Liver (tissue), 9 donors: ENCODE data around the gene NIPAL3. TPM values are rescaled to one million over a fixed set of nuclear protein-coding genes. Genes with fewer than 3 reads are reported as not detected.

Experiments used
- DNase-seq: peaks from one replicate; pipeline ENCODE4 v3.0.0-alpha.2; 2017; ENCODE audit warnings: low spot score
- H3K27ac ChIP-seq, 2 donors: one replicate each; pipeline ENCODE4 v1.7.0; 2013; ENCODE audit warnings: inconsistent platforms in 2 of 2, low read length in 2 of 2, control low read depth in 1 of 2, low read depth in 1 of 2, mild to moderate bottlenecking in 1 of 2
- H3K27me3 ChIP-seq, 4 donors: one replicate each; pipeline versions ENCODE4 v1.6.1 to v1.7.0; 2013; ENCODE audit warnings: low read length in 3 of 4, inconsistent platforms in 1 of 4, mild to moderate bottlenecking in 1 of 4, moderate library complexity in 1 of 4; ENCODE audit not compliant: control insufficient read depth in 4 of 4, insufficient read depth in 4 of 4
- H3K36me3 ChIP-seq, 4 donors: one replicate each; pipeline versions ENCODE4 v1.6.1 to v1.7.0; 2013; ENCODE audit warnings: low read length in 3 of 4, mild to moderate bottlenecking in 3 of 4, low read depth in 1 of 4, moderate library complexity in 1 of 4; ENCODE audit not compliant: control insufficient read depth in 4 of 4, insufficient read depth in 3 of 4
- H3K4me1 ChIP-seq, 4 donors: one replicate each; pipeline versions ENCODE4 v1.6.1 to v1.7.0; 2013; ENCODE audit warnings: low read length in 3 of 4, mild to moderate bottlenecking in 3 of 4, moderate library complexity in 1 of 4; ENCODE audit not compliant: control insufficient read depth in 4 of 4, insufficient read depth in 4 of 4
- H3K4me3 ChIP-seq, 3 donors: one replicate each; pipeline versions ENCODE4 v1.6.1 to v1.7.0; 2013; ENCODE audit warnings: low read length in 3 of 3, control low read depth in 1 of 3, low read depth in 1 of 3, mild to moderate bottlenecking in 1 of 3
- H3K9ac ChIP-seq, 2 donors: one replicate each; pipeline ENCODE4 v1.7.0; 2013; ENCODE audit warnings: low read length in 2 of 2, mild to moderate bottlenecking in 2 of 2, moderate library complexity in 2 of 2, control low read depth in 1 of 2, low read depth in 1 of 2
- H3K9me3 ChIP-seq, 4 donors: one replicate each; pipeline versions ENCODE4 v1.6.1 to v1.7.0; 2013; ENCODE audit warnings: low read length in 3 of 4; ENCODE audit not compliant: control insufficient read depth in 4 of 4
- CTCF ChIP-seq: fragments of 150-350 bp; IDR thresholded peaks from 2 replicates; pipeline ENCODE4 v1.5.1; 2017; ENCODE audit warnings: improper control_type of control experiment, low read depth, low read length; ENCODE audit not compliant: missing input control
- EGR1 ChIP-seq, 2 donors: IDR thresholded peaks; 2 replicates each; pipeline ENCODE4 v1.6.1; 2016 to 2018; ENCODE audit warnings: antibody characterized with exemption in 2 of 2, low read depth in 2 of 2
- FOXA1 ChIP-seq: IDR thresholded peaks from 2 replicates; pipeline ENCODE4 v1.6.1; 2016; ENCODE audit warnings: antibody characterized with exemption
- GABPA ChIP-seq, 2 donors: IDR thresholded peaks in 1 of 2; conservative IDR thresholded peaks in 1 of 2; 2 replicates each; pipeline ENCODE4 v1.6.1; 2016; ENCODE audit warnings: antibody characterized with exemption in 2 of 2, mild to moderate bottlenecking in 1 of 2, moderate library complexity in 1 of 2
- HNF4A ChIP-seq, 2 donors: conservative IDR thresholded peaks; 2 replicates each; pipeline ENCODE4 v1.6.1; 2016; ENCODE audit warnings: antibody characterized with exemption in 2 of 2, mild to moderate bottlenecking in 2 of 2
- HNF4G ChIP-seq: IDR thresholded peaks from 2 replicates; pipeline ENCODE4 v1.6.1; 2016; ENCODE audit warnings: antibody characterized with exemption
- JUND ChIP-seq, 2 donors: IDR thresholded peaks; 2 replicates each; pipeline ENCODE4 v1.6.1; 2016; ENCODE audit warnings: antibody characterized with exemption in 2 of 2
- RAD21 ChIP-seq, 2 donors: IDR thresholded peaks; 2 replicates each; pipeline ENCODE4 v1.6.1; 2016; ENCODE audit warnings: antibody characterized with exemption in 2 of 2, mild to moderate bottlenecking in 2 of 2
- RXRA ChIP-seq, 2 donors: IDR thresholded peaks; 2 replicates each; pipeline ENCODE4 v1.6.1; 2017 to 2018; ENCODE audit warnings: antibody characterized with exemption in 2 of 2, mild to moderate bottlenecking in 1 of 2
- SP1 ChIP-seq: IDR thresholded peaks from 2 replicates; pipeline ENCODE4 v1.6.1; 2018; ENCODE audit warnings: antibody characterized with exemption, mild to moderate bottlenecking
- YY1 ChIP-seq: IDR thresholded peaks from 2 replicates; pipeline ENCODE4 v1.6.1; 2016; ENCODE audit warnings: antibody characterized with exemption, mild to moderate bottlenecking
- ZBTB33 ChIP-seq: IDR thresholded peaks from 2 replicates; pipeline ENCODE4 v1.6.1; 2016; ENCODE audit warnings: antibody characterized with exemption
- WGBS: extraction: QIAGEN DNeasy Blood & Tissue Kit; methylation state at CpG from one replicate; pipeline ENCODE4 v1.1.7; 2013; 5-methylcytosine and 5-hydroxymethylcytosine counted together
- polyA plus RNA-seq, 2 donors: library from polyadenylated mRNA; stranded (reverse) in 1 of 2; unstranded in 1 of 2; fragments of 200-250 nt in 1 of 2; fragments of >200 nt in 1 of 2; fragmentation: Nextera tagmentation in 1 of 2; extraction: Ambion mirVana in 1 of 2; gene quantifications; one replicate each; pipeline versions ENCODE4 v1.2.1 to v1.2.3, GENCODE V29; 2013 to 2015
- total RNA-seq, 2 donors: library from RNA; depleted of rRNA; stranded (reverse); fragments of >200 nt; gene quantifications; one replicate each; pipeline ENCODE4 v1.2.3, GENCODE V29; 2014
- TF ChIP-seq, protein P1 (sequence below): IDR thresholded peaks from 2 replicates; pipeline ENCODE4 v1.6.1; 2016; ENCODE audit warnings: antibody characterized with exemption
- TF ChIP-seq, protein P2 (sequence below): IDR thresholded peaks from 2 replicates; pipeline ENCODE4 v1.6.1; 2016; ENCODE audit warnings: antibody characterized with exemption, mild to moderate bottlenecking
- donor health status: healthy.
- donor health status: healthy.
- donor health status: healthy.
- donor health status: healthy.
- donor health status: healthy.

Gene NIPAL3
- total and polyA plus RNA-seq, 4 donors, result 3.0 to 12.0 (median 6.0) TPM

GRCh38 chr1:24391882-24392603 lies 23.6 kb upstream of the NIPAL3 start:
- DNase-seq, result peak; percentile 62

GRCh38 chr1:24392604-24392946 lies 23.0 kb upstream of the NIPAL3 start:
- no peak for DNase-seq
- no peak overlapping the region for H3K4me3 ChIP-seq
- H3K27me3 ChIP-seq, result no peaks in the 10 kb centered on the region
- H3K27ac ChIP-seq, result no peak overlapping the region
- no peaks in the 10 kb centered on the region for H3K9me3 ChIP-seq
- peaks cover 2 to 34% (median 32%) of the 10 kb centered on the region in 4 donors for H3K4me1 ChIP-seq
- 87% methylated on average over 4 of the region's 4 CpGs for WGBS
- no peak for TF ChIP-seq EGR1 (IDR thresholded peaks at IDR 0.05; ENCODE audit: low read depth in 2 of 2)
- TF ChIP-seq, protein P1, sequence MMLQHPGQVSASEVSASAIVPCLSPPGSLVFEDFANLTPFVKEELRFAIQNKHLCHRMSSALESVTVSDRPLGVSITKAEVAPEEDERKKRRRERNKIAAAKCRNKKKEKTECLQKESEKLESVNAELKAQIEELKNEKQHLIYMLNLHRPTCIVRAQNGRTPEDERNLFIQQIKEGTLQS, result no peak
- TF ChIP-seq YY1, result no peak
- TF ChIP-seq RXRA (IDR thresholded peaks at IDR 0.05), result no peak
- no peak for TF ChIP-seq ZBTB33
- no peak for TF ChIP-seq GABPA (IDR thresholded peaks at IDR 0.05 in 1 of 2, conservative IDR thresholded peaks at IDR 0.05 in 1 of 2)
- no peak for TF ChIP-seq JUND (IDR thresholded peaks at IDR 0.05)
- no peak for TF ChIP-seq HNF4A (conservative IDR thresholded peaks at IDR 0.05)
- no peak overlapping the region for H3K9ac ChIP-seq
- no peaks in the 10 kb centered on the region for H3K36me3 ChIP-seq

More at GRCh38 chr1:24391882-24392603, 23.6 kb upstream of the NIPAL3 start:
- H3K9me3 ChIP-seq, result no peaks in the 10 kb centered on the region
- TF ChIP-seq RAD21 (IDR thresholded peaks at IDR 0.05), result peak; percentile 92 to 93
- peak; percentile 19 for TF ChIP-seq HNF4G
- peak; percentile 9 to 37 for TF ChIP-seq RXRA (IDR thresholded peaks at IDR 0.05)
- peak; percentile 78 to 80 for TF ChIP-seq HNF4A (conservative IDR thresholded peaks at IDR 0.05)
- peak; percentile 69 for TF ChIP-seq YY1
- peak; percentile 45 for TF ChIP-seq SP1
- TF ChIP-seq, protein P2, sequence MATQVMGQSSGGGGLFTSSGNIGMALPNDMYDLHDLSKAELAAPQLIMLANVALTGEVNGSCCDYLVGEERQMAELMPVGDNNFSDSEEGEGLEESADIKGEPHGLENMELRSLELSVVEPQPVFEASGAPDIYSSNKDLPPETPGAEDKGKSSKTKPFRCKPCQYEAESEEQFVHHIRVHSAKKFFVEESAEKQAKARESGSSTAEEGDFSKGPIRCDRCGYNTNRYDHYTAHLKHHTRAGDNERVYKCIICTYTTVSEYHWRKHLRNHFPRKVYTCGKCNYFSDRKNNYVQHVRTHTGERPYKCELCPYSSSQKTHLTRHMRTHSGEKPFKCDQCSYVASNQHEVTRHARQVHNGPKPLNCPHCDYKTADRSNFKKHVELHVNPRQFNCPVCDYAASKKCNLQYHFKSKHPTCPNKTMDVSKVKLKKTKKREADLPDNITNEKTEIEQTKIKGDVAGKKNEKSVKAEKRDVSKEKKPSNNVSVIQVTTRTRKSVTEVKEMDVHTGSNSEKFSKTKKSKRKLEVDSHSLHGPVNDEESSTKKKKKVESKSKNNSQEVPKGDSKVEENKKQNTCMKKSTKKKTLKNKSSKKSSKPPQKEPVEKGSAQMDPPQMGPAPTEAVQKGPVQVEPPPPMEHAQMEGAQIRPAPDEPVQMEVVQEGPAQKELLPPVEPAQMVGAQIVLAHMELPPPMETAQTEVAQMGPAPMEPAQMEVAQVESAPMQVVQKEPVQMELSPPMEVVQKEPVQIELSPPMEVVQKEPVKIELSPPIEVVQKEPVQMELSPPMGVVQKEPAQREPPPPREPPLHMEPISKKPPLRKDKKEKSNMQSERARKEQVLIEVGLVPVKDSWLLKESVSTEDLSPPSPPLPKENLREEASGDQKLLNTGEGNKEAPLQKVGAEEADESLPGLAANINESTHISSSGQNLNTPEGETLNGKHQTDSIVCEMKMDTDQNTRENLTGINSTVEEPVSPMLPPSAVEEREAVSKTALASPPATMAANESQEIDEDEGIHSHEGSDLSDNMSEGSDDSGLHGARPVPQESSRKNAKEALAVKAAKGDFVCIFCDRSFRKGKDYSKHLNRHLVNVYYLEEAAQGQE, result no peak
- peak; percentile 80 for TF ChIP-seq CTCF
- TF ChIP-seq FOXA1, result no peak
- H3K9ac ChIP-seq, result peak overlapping the region in 1 of 2 donors; percentile 68
- no peaks in the 10 kb centered on the region for H3K27me3 ChIP-seq
- WGBS, result 25% methylated on average over 11 of the region's 11 CpGs
- peaks cover 2 to 40% (median 38%) of the 10 kb centered on the region in 4 donors for H3K4me1 ChIP-seq
- peak overlapping the region; percentile 43 to 63 for H3K27ac ChIP-seq
- no peaks in the 10 kb centered on the region for H3K36me3 ChIP-seq
- H3K4me3 ChIP-seq, result no peak overlapping the region
